Spleen (tissue), 11 donors: Measurements from ENCODE around the gene ZC3H18. TPM values are rescaled to one million over a fixed set of nuclear protein-coding genes. Genes with fewer than 3 reads are reported as not detected.

Source experiments
- DNase-seq: peaks from one replicate; pipeline ENCODE4 v3.0.0-alpha.2; 2020
- H3K27ac ChIP-seq, 8 donors: fragments of 200-600 bp; sonication (generic) in 7 of 8; 1 replicate in 4 of 8; 2 replicates in 4 of 8; pipeline versions ENCODE4 v1.5.0 to v1.8.0; 2016 to 2021; ENCODE audit warnings: inconsistent platforms in 4 of 8, mild to moderate bottlenecking in 4 of 8, moderate library complexity in 1 of 8
- H3K27me3 ChIP-seq, 7 donors: fragments of 200-600 bp; sonication (generic) in 6 of 7; replicated peaks in 1 of 7; 1 replicate in 4 of 7; 2 replicates in 3 of 7; pipeline versions ENCODE4 v1.5.0 to v1.8.0; 2016 to 2021; ENCODE audit warnings: inconsistent platforms in 3 of 7, mild to moderate bottlenecking in 1 of 7
- H3K36me3 ChIP-seq, 6 donors: fragments of 200-600 bp; sonication (generic) in 5 of 6; 1 replicate in 4 of 6; 2 replicates in 2 of 6; pipeline versions ENCODE4 v1.5.0 to v1.8.0; 2016 to 2021; ENCODE audit warnings: inconsistent platforms in 2 of 6
- H3K4me1 ChIP-seq, 6 donors: fragments of 200-600 bp; sonication (generic) in 5 of 6; 1 replicate in 3 of 6; 2 replicates in 3 of 6; pipeline versions ENCODE4 v1.5.0 to v1.8.0; 2016 to 2021; ENCODE audit warnings: inconsistent platforms in 3 of 6
- H3K4me3 ChIP-seq, 8 donors: fragments of 200-600 bp; sonication (generic) in 7 of 8; 1 replicate in 4 of 8; 2 replicates in 4 of 8; pipeline versions ENCODE4 v1.5.0 to v1.8.0; 2016 to 2021; ENCODE audit warnings: inconsistent platforms in 4 of 8, mild to moderate bottlenecking in 4 of 8, moderate library complexity in 2 of 8
- H3K9me3 ChIP-seq, 8 donors: fragments of 200-600 bp; sonication (generic) in 7 of 8; 1 replicate in 4 of 8; 2 replicates in 4 of 8; pipeline versions ENCODE4 v1.5.0 to v1.8.0; 2016 to 2021; ENCODE audit warnings: inconsistent platforms in 4 of 8
- CTCF ChIP-seq, 11 experiments: fragments of 200-600 bp in 7 of 11; fragments of 450-650 bp in 4 of 11; sonication (generic) in 4 of 11; IDR thresholded peaks in 8 of 11; conservative IDR thresholded peaks in 3 of 11; 1 replicate in 7 of 11; 2 replicates in 4 of 11; pipeline versions ENCODE4 v1.4.0 to v1.8.0; 2016 to 2021; ENCODE audit warnings: antibody characterized with exemption in 11 of 11, inconsistent platforms in 4 of 11, mild to moderate bottlenecking in 1 of 11
- POLR2A ChIP-seq, 3 donors: fragments of 450-650 bp; IDR thresholded peaks; one replicate each; pipeline ENCODE4 v1.5.1; 2017; ENCODE audit warnings: antibody characterized with exemption in 3 of 3, mild to moderate bottlenecking in 1 of 3
- POLR2AphosphoS5 ChIP-seq, 3 donors: sonication (generic); formaldehyde crosslinking; IDR thresholded peaks; one replicate each; pipeline ENCODE4 v1.5.1; 2017; ENCODE audit warnings: antibody characterized with exemption in 3 of 3
- whole genome bisulfite sequencing, 5 donors: extraction: QIAGEN DNeasy Blood & Tissue Kit in 3 of 5; methylation state at CpG; one replicate each; pipeline versions ENCODE4 v1.1.5 to v1.1.7; 2013 to 2018; 5-methylcytosine and 5-hydroxymethylcytosine counted together
- intact Hi-C: fragments of 100-400 bp; cut with DNase I; formaldehyde crosslinking; loops from one replicate; pipeline ENCODE4 v1.15.0; 2023; ENCODE audit warnings: low total_unique reads
- polyA plus RNA-seq, 3 donors: library from polyadenylated mRNA; stranded (reverse); fragments of 200-250 nt; gene quantifications; one replicate each; pipeline ENCODE4 v1.2.1, GENCODE V29; 2013
- total RNA-seq, 7 donors: library from RNA; depleted of rRNA in 3 of 7; stranded (reverse); fragments of >200 nt in 3 of 7; fragmentation: NEBNext Ultra II Directional in 4 of 7; extraction: Animal tissue kit (Norgen Biotek cat#: 25700) in 4 of 7; gene quantifications; one replicate each; pipeline versions ENCODE4 v1.1.0 to v1.2.1, GENCODE V29; 2016 to 2021
- donor health status: healthy with polysubstance abuse.
- donor health status: DM: no; HTN: no; CAD: no; lungs with moderate emphysema.
- donor health status: DM: no; HTN: no; CAD: no.
- donor health status: Bipolar disorder and iron deficiency.
- donor health status: healthy.
- donor health status: DM: no; HTN: no; CAD: no.
- donor health status: DM: yes; HTN: yes; CAD: no.

Gene ZC3H18
- total and polyA plus RNA-seq, 10 donors, result 18.0 to 65.2 (median 34.7) TPM

- H3K4me1 ChIP-seq, result peaks cover 0 to 90% (median 24%) of the 10 kb centered on the region in 6 donors
- 89 to 95% (median 94%) methylated on average over 15 to 16 of the region's 16 CpGs for WGBS, 5 donors
- H3K4me3 ChIP-seq, result no peak overlapping the region
- peaks cover 0 to 97% (median 78%) of the 10 kb centered on the region in 6 donors for H3K36me3 ChIP-seq
- H3K27ac ChIP-seq, result no peak overlapping the region
- no peaks in the 10 kb centered on the region for H3K9me3 ChIP-seq
- no peak for DNase-seq
- TF ChIP-seq POLR2AphosphoS5 (IDR thresholded peaks at IDR 0.05) (peak in 1 of 3 donors; percentile 28), CTCF (IDR thresholded peaks at IDR 0.05 in 8 of 11, conservative IDR thresholded peaks at IDR 0.05 in 3 of 11) (no peak)
- intact Hi-C loops, result no loop called here
- H3K27me3 ChIP-seq, result no peaks in the 10 kb centered on the region
Observed at GRCh38 chr16:88580371-88580770, 10.2 kb downstream of the ZC3H18 start.

GRCh38 chr16:88581033-88581432 lies 10.8 kb downstream of the ZC3H18 start:
- WGBS, 5 donors, result 85 to 95% (median 93%) methylated on average over 4 of the region's 4 CpGs
- H3K4me1 ChIP-seq, result peaks cover 0 to 86% (median 24%) of the 10 kb centered on the region in 6 donors
- no peak for TF ChIP-seq POLR2A (IDR thresholded peaks at IDR 0.05)
- no peak for TF ChIP-seq CTCF (IDR thresholded peaks at IDR 0.05 in 8 of 11, conservative IDR thresholded peaks at IDR 0.05 in 3 of 11)
- TF ChIP-seq POLR2AphosphoS5 (IDR thresholded peaks at IDR 0.05), result no peak
- DNase-seq, result no peak
- intact Hi-C loops, result no loop called here
- no peak overlapping the region for H3K4me3 ChIP-seq
- H3K36me3 ChIP-seq, result peaks cover 0 to 97% (median 75%) of the 10 kb centered on the region in 6 donors
- H3K27ac ChIP-seq, result no peak overlapping the region
- no peaks in the 10 kb centered on the region for H3K9me3 ChIP-seq
- no peaks in the 10 kb centered on the region for H3K27me3 ChIP-seq

GRCh38 chr16:88582912-88583575 lies 12.8 kb downstream of the ZC3H18 start:
- Histone ChIP-seq H3K36me3 (peaks cover 0 to 97% (median 69%) of the 10 kb centered on the region in 6 donors), H3K27me3 (no peaks in the 10 kb centered on the region)
- DNase-seq, result no peak

More at GRCh38 chr16:88582912-88583575, 12.8 kb downstream of the ZC3H18 start:
- intact Hi-C loops, result no loop called here
- TF ChIP-seq POLR2A (IDR thresholded peaks at IDR 0.05), result no peak
- no peak for TF ChIP-seq POLR2AphosphoS5 (IDR thresholded peaks at IDR 0.05)
- no peak for TF ChIP-seq CTCF (IDR thresholded peaks at IDR 0.05 in 8 of 11, conservative IDR thresholded peaks at IDR 0.05 in 3 of 11)
- Histone ChIP-seq H3K27ac (no peak overlapping the region), H3K4me1 (peaks cover 0 to 66% (median 14%) of the 10 kb centered on the region in 6 donors), H3K9me3 (no peaks in the 10 kb centered on the region), H3K4me3 (no peak overlapping the region)
- WGBS, 5 donors, result 85 to 91% (median 87%) methylated on average over 14 of the region's 14 CpGs
